SK-N-SH (cell line): ENCODE data around the gene SOWAHA.

Experiments used
- CHD2 ChIP-seq: fragments of 150-350 bp; IDR thresholded peaks from 2 replicates; pipeline ENCODE4 v1.6.1; 2018; ENCODE audit warnings: low read length; ENCODE audit not compliant: partially characterized antibody
- EZH2phosphoT487 ChIP-seq: fragments of 200-600 bp; sonication (generic); IDR thresholded peaks from 2 replicates; pipeline ENCODE4 v1.6.1; 2017; ENCODE audit warnings: low read depth, mixed run types, mild to moderate bottlenecking, antibody characterized with exemption, moderate library complexity, borderline replicate concordance
- GATA2 ChIP-seq: sonication (generic); formaldehyde crosslinking; IDR thresholded peaks from 2 replicates; pipeline ENCODE4 v1.5.0; 2020; ENCODE audit warnings: mild to moderate bottlenecking, missing genetic modification reagents
- NFIC ChIP-seq: IDR thresholded peaks from 2 replicates; pipeline ENCODE4 v1.4.0; 2012; ENCODE audit warnings: borderline replicate concordance
- POLR2AphosphoS5 ChIP-seq: IDR thresholded peaks from 2 replicates; pipeline ENCODE4 v1.6.1; 2012; ENCODE audit warnings: low read depth, low read length
- RCOR1 ChIP-seq: fragments of 150-350 bp; IDR thresholded peaks from 2 replicates; pipeline ENCODE4 v1.6.1; 2017; ENCODE audit warnings: antibody characterized with exemption, low read length
- RFX5 ChIP-seq: IDR thresholded peaks from 2 replicates; pipeline ENCODE4 v1.6.1; 2012; ENCODE audit warnings: mild to moderate bottlenecking, improper control_type of control experiment, low read length
- SIN3A ChIP-seq: IDR thresholded peaks from 2 replicates; pipeline ENCODE4 v1.6.1; 2012; ENCODE audit warnings: low read depth, mild to moderate bottlenecking, low read length, moderate library complexity, borderline replicate concordance
- SMC3 ChIP-seq: IDR thresholded peaks from 2 replicates; pipeline ENCODE4 v1.6.1; 2012; ENCODE audit warnings: low read depth, low read length, improper control_type of control experiment
- TAF1 ChIP-seq: IDR thresholded peaks from 2 replicates; pipeline ENCODE4 v1.6.1; 2012; ENCODE audit warnings: low read depth, mild to moderate bottlenecking, low read length, moderate library complexity, borderline replicate concordance
- YY1 ChIP-seq: IDR thresholded peaks from 2 replicates; pipeline ENCODE4 v1.4.0; 2012; ENCODE audit warnings: low read depth, mild to moderate bottlenecking
- TF ChIP-seq, protein P1 (sequence below): fragments of 200-600 bp; sonication (generic); IDR thresholded peaks from 2 replicates; pipeline ENCODE4 v1.6.1; 2017; ENCODE audit warnings: antibody characterized with exemption, mild to moderate bottlenecking, moderate library complexity
- TF ChIP-seq, protein P2 (sequence below): IDR thresholded peaks from 2 replicates; pipeline ENCODE4 v1.6.1; 2012; ENCODE audit warnings: mild to moderate bottlenecking, low read depth, low read length, moderate library complexity
- TF ChIP-seq, protein P3 (sequence below): IDR thresholded peaks from 2 replicates; pipeline ENCODE4 v1.4.0; 2012; ENCODE audit warnings: low read depth

DNA sequence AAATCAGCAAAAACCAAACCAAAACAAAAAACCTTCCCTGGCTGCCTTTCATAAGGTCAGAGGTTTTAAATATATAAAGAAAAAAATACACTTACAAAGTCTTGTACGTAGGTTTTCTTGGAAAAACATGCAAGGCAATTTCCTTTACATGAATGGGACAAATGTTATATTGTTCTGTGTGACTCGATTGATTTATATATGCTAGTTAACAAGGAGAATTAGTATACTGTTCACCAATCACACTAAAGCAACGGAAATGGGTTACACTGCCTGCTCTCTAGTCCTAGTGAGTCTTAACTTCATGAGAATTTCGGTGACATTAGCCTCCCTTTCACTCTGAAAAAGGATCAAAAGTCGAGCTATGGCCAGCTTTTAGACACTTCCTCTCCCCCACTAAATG is 47.6 kb downstream of the SOWAHA start:
- TF ChIP-seq YY1 = no peak
- TF ChIP-seq EZH2phosphoT487 = no peak
- no peak for TF ChIP-seq RFX5
- TF ChIP-seq, protein P1, sequence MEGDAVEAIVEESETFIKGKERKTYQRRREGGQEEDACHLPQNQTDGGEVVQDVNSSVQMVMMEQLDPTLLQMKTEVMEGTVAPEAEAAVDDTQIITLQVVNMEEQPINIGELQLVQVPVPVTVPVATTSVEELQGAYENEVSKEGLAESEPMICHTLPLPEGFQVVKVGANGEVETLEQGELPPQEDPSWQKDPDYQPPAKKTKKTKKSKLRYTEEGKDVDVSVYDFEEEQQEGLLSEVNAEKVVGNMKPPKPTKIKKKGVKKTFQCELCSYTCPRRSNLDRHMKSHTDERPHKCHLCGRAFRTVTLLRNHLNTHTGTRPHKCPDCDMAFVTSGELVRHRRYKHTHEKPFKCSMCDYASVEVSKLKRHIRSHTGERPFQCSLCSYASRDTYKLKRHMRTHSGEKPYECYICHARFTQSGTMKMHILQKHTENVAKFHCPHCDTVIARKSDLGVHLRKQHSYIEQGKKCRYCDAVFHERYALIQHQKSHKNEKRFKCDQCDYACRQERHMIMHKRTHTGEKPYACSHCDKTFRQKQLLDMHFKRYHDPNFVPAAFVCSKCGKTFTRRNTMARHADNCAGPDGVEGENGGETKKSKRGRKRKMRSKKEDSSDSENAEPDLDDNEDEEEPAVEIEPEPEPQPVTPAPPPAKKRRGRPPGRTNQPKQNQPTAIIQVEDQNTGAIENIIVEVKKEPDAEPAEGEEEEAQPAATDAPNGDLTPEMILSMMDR = no peak
- TF ChIP-seq, protein P2, sequence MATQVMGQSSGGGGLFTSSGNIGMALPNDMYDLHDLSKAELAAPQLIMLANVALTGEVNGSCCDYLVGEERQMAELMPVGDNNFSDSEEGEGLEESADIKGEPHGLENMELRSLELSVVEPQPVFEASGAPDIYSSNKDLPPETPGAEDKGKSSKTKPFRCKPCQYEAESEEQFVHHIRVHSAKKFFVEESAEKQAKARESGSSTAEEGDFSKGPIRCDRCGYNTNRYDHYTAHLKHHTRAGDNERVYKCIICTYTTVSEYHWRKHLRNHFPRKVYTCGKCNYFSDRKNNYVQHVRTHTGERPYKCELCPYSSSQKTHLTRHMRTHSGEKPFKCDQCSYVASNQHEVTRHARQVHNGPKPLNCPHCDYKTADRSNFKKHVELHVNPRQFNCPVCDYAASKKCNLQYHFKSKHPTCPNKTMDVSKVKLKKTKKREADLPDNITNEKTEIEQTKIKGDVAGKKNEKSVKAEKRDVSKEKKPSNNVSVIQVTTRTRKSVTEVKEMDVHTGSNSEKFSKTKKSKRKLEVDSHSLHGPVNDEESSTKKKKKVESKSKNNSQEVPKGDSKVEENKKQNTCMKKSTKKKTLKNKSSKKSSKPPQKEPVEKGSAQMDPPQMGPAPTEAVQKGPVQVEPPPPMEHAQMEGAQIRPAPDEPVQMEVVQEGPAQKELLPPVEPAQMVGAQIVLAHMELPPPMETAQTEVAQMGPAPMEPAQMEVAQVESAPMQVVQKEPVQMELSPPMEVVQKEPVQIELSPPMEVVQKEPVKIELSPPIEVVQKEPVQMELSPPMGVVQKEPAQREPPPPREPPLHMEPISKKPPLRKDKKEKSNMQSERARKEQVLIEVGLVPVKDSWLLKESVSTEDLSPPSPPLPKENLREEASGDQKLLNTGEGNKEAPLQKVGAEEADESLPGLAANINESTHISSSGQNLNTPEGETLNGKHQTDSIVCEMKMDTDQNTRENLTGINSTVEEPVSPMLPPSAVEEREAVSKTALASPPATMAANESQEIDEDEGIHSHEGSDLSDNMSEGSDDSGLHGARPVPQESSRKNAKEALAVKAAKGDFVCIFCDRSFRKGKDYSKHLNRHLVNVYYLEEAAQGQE = no peak
- no peak for TF ChIP-seq SIN3A
- TF ChIP-seq, protein P3, sequence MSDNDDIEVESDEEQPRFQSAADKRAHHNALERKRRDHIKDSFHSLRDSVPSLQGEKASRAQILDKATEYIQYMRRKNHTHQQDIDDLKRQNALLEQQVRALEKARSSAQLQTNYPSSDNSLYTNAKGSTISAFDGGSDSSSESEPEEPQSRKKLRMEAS = no peak
- no peak for TF ChIP-seq SMC3
- TF ChIP-seq NFIC = no peak
- TF ChIP-seq POLR2AphosphoS5 = no peak
- TF ChIP-seq GATA2 = no peak
- TF ChIP-seq CHD2 = no peak
- TF ChIP-seq RCOR1 = no peak
- TF ChIP-seq TAF1 = no peak
